Urothelium cell line (cell line): Measurements from ENCODE around the gene LTBP1.

ENCODE experiments used
- DNase-seq: peaks from one replicate; pipeline ENCODE4 v3.0.0; 2011; ENCODE audit warnings: low spot score, mixed read lengths
- FAIRE-seq: peaks from 2 replicates; lab custom pipeline; 2011; peaks lifted over from hg19 to GRCh38; lab: Jason Lieb, UNC

The LTBP1 gene

GRCh38 chr2:33106115-33106514 lies 159.4 kb downstream of the LTBP1 start:
- FAIRE-seq = no peak
- no peak for DNase-seq

GRCh38 chr2:33107690-33108482 lies 161.1 kb downstream of the LTBP1 start:
- peak; percentile 37 for FAIRE-seq
- no peak for DNase-seq

- FAIRE-seq = no peak
- DNase-seq = no peak
These were observed 162.0 kb downstream of the LTBP1 start for GRCh38 chr2:33108483-33109443.

GRCh38 chr2:33110461-33110860 lies 163.7 kb downstream of the LTBP1 start:
- DNase-seq (no peak), FAIRE-seq (no peak)

- DNase-seq (no peak), FAIRE-seq (no peak)
These were observed 164.3 kb downstream of the LTBP1 start for GRCh38 chr2:33111002-33111446.

GRCh38 chr2:33115196-33115595 lies 168.4 kb downstream of the LTBP1 start:
- FAIRE-seq (no peak), DNase-seq (no peak)

- FAIRE-seq (no peak), DNase-seq (no peak)
These were observed 169.0 kb downstream of the LTBP1 start for GRCh38 chr2:33115728-33116127.

GRCh38 chr2:33116799-33117198 lies 170.0 kb downstream of the LTBP1 start:
- DNase-seq (no peak), FAIRE-seq (no peak)

- DNase-seq = no peak
- FAIRE-seq = no peak
These were observed 171.9 kb downstream of the LTBP1 start for GRCh38 chr2:33118651-33119050.

GRCh38 chr2:33121416-33121815 lies 174.7 kb downstream of the LTBP1 start:
- DNase-seq = no peak
- FAIRE-seq = no peak

GRCh38 chr2:33121925-33122324 lies 175.2 kb downstream of the LTBP1 start:
- DNase-seq = no peak
- FAIRE-seq = no peak

- no peak for FAIRE-seq
- DNase-seq = no peak
These were observed 176.0 kb downstream of the LTBP1 start for GRCh38 chr2:33122726-33123125.

GRCh38 chr2:33123216-33123615 lies 176.5 kb downstream of the LTBP1 start:
- DNase-seq = no peak
- no peak for FAIRE-seq

- FAIRE-seq (no peak), DNase-seq (no peak)
These were observed 179.8 kb downstream of the LTBP1 start for GRCh38 chr2:33126552-33126951.

GRCh38 chr2:33126958-33127357 lies 180.2 kb downstream of the LTBP1 start:
- FAIRE-seq (no peak), DNase-seq (no peak)

GRCh38 chr2:33129263-33130053 lies 182.7 kb downstream of the LTBP1 start:
- FAIRE-seq (no peak), DNase-seq (no peak)

GRCh38 chr2:33130054-33130447 lies 183.3 kb downstream of the LTBP1 start:
- FAIRE-seq (peak; percentile 52), DNase-seq (no peak)

GRCh38 chr2:33130544-33130943 lies 183.8 kb downstream of the LTBP1 start:
- no peak for FAIRE-seq
- DNase-seq = peak; percentile 30

GRCh38 chr2:33131111-33131510 lies 184.4 kb downstream of the LTBP1 start:
- peak; percentile 31 for DNase-seq
- no peak for FAIRE-seq

- DNase-seq (no peak), FAIRE-seq (no peak)
These were observed 185.0 kb downstream of the LTBP1 start for GRCh38 chr2:33131749-33132148.

GRCh38 chr2:33133454-33133952 lies 186.8 kb downstream of the LTBP1 start:
- no peak for DNase-seq
- FAIRE-seq = no peak
